HG03025 (cell line): ENCODE measurements around the gene MAGOH.
"Not testable (repeated sequence)": the region's sequence is repeated elsewhere in the genome, so short reads cannot be mapped to it uniquely, and the experiment has no call there.

Experiments used
- ATAC-seq: cut with Tn5 transposase; IDR thresholded peaks from one replicate; pipeline ENCODE4 v1.9.1; 2021; ENCODE audit warnings: mild to moderate bottlenecking, moderate library complexity; ENCODE audit not compliant: unreplicated experiment, low FRiP score

The MAGOH gene

GRCh38 chr1:53241828-53242227 lies 3.5 kb upstream of the MAGOH start:
- ATAC-seq: no peak

GRCh38 chr1:53237638-53238037 lies 680 bp downstream of the MAGOH start:
- ATAC-seq: no peak

GRCh38 chr1:53220962-53221286 lies 17.4 kb downstream of the MAGOH start:
- no peak for ATAC-seq

- peak; percentile 82 for ATAC-seq
Observed at GRCh38 chr1:53220171-53220961, 18.0 kb downstream of the MAGOH start, which contains the start of gene CZIB. Gene CZIB (minus strand): TSS chr1:53220634. CDS start chr1:53220575, 59 bp downstream.

- no peak for ATAC-seq
Observed at GRCh38 chr1:53219711-53220110, 18.6 kb downstream of the MAGOH start.

GRCh38 chr1:53218201-53218600 lies 20.1 kb downstream of the MAGOH start:
- ATAC-seq: no peak

- no peak for ATAC-seq
Observed at GRCh38 chr1:53214376-53214940, 23.9 kb downstream of the MAGOH start.

GRCh38 chr1:53210954-53211353 lies 27.4 kb downstream of the MAGOH start:
- ATAC-seq: no peak

- ATAC-seq: no peak
Observed at GRCh38 chr1:53210352-53210751, 28.0 kb downstream of the MAGOH start.

- no peak for ATAC-seq
Observed at GRCh38 chr1:53207726-53208125, 30.6 kb downstream of the MAGOH start.

GRCh38 chr1:53206735-53207379 lies 31.5 kb downstream of the MAGOH start:
- no peak for ATAC-seq

GRCh38 chr1:53206083-53206685 lies 32.1 kb downstream of the MAGOH start:
- not testable (repeated sequence) for ATAC-seq

- ATAC-seq: not testable (repeated sequence)
Observed at GRCh38 chr1:53205496-53205895, 32.8 kb downstream of the MAGOH start.

- ATAC-seq: no peak
Observed at GRCh38 chr1:53203466-53203865, 34.9 kb downstream of the MAGOH start.

- ATAC-seq: no peak
Observed at GRCh38 chr1:53198241-53198651, 40.1 kb downstream of the MAGOH start.

- ATAC-seq: no peak
Observed at GRCh38 chr1:53197291-53198200, 40.8 kb downstream of the MAGOH start.

- peak; percentile 97 for ATAC-seq
Observed at GRCh38 chr1:53196485-53197290, 41.6 kb downstream of the MAGOH start, which contains the start of gene CPT2. Gene CPT2 (plus strand): TSS chr1:53196824. CDS start chr1:53196944, 120 bp downstream.

GRCh38 chr1:53196017-53196484 lies 42.3 kb downstream of the MAGOH start:
- ATAC-seq: no peak
